ENCODE measurements around the gene HIP1.

The HIP1 gene

GRCh38 chr7:75699993-75700392 lies 38.7 kb downstream of the HIP1 start:
- Histone ChIP-seq H3K9me3 (ENCODE audit: insufficient read depth, low read length) (no peaks in the 10 kb centered on the region), H3K4me3 (ENCODE audit: insufficient read depth, low read length, poor library complexity, severe bottlenecking) (no peak overlapping the region), H2AFZ (ENCODE audit: low read depth, low read length, severe bottlenecking) (no peak overlapping the region), H3K36me3 (ENCODE audit: low read length) (no peaks in the 10 kb centered on the region), H4K20me1 (ENCODE audit: low read depth, low read length) (no peaks in the 10 kb centered on the region), H3K9me2 (replicated peaks; ENCODE audit: insufficient read depth, low read length) (no peaks in the 10 kb centered on the region), H3K4me2 (ENCODE audit: low read depth, low read length, poor library complexity, severe bottlenecking) (no peak overlapping the region), H3F3A (ENCODE audit: insufficient read depth) (no peaks in the 10 kb centered on the region; the same call in 1 of the 2 replicates), H3K27me3 (ENCODE audit: low read length) (no peaks in the 10 kb centered on the region), H3K79me2 (ENCODE audit: insufficient read depth, low read length) (no peaks in the 10 kb centered on the region), H3K9ac (ENCODE audit: low read length) (no peak overlapping the region), H3K27ac (ENCODE audit: low read depth, low read length) (no peak overlapping the region)
- TF ChIP-seq CTCF (IDR thresholded peaks at IDR 0.05; ENCODE audit: insufficient read depth, low read length, poor library complexity, severe bottlenecking) (no peak), EZH2phosphoT487 (conservative IDR thresholded peaks at IDR 0.05; ENCODE audit: low read length) (no peak)

- Histone ChIP-seq H3K27ac (ENCODE audit: low read depth, low read length) (no peak overlapping the region), H4K20me1 (ENCODE audit: low read depth, low read length) (no peaks in the 10 kb centered on the region), H2AFZ (ENCODE audit: low read depth, low read length, severe bottlenecking) (no peak overlapping the region), H3K9ac (ENCODE audit: low read length) (no peak overlapping the region), H3K4me3 (ENCODE audit: insufficient read depth, low read length, poor library complexity, severe bottlenecking) (no peak overlapping the region), H3K36me3 (ENCODE audit: low read length) (no peaks in the 10 kb centered on the region), H3K79me2 (ENCODE audit: insufficient read depth, low read length) (no peaks in the 10 kb centered on the region), H3K9me2 (replicated peaks; ENCODE audit: insufficient read depth, low read length) (no peaks in the 10 kb centered on the region), H3K4me2 (ENCODE audit: low read depth, low read length, poor library complexity, severe bottlenecking) (no peak overlapping the region), H3K9me3 (ENCODE audit: insufficient read depth, low read length) (no peaks in the 10 kb centered on the region), H3K27me3 (ENCODE audit: low read length) (no peaks in the 10 kb centered on the region), H3F3A (ENCODE audit: insufficient read depth) (no peaks in the 10 kb centered on the region; the same call in 1 of the 2 replicates)
- TF ChIP-seq CTCF (IDR thresholded peaks at IDR 0.05; ENCODE audit: insufficient read depth, low read length, poor library complexity, severe bottlenecking) (no peak), EZH2phosphoT487 (conservative IDR thresholded peaks at IDR 0.05; ENCODE audit: low read length) (no peak)
These were observed 40.4 kb downstream of the HIP1 start for GRCh38 chr7:75698358-75698757.

- no peak overlapping the region for H3K9ac ChIP-seq (ENCODE audit: low read length)
- H3K36me3 ChIP-seq (ENCODE audit: low read length), result no peaks in the 10 kb centered on the region
- TF ChIP-seq CTCF (IDR thresholded peaks at IDR 0.05; ENCODE audit: insufficient read depth, low read length, poor library complexity, severe bottlenecking), result no peak
- no peak for TF ChIP-seq EZH2phosphoT487 (conservative IDR thresholded peaks at IDR 0.05; ENCODE audit: low read length)
These were observed 42.3 kb downstream of the HIP1 start for GRCh38 chr7:75696263-75697037.

More at GRCh38 chr7:75696263-75697037, 42.3 kb downstream of the HIP1 start:
- no peaks in the 10 kb centered on the region for H3K9me3 ChIP-seq (ENCODE audit: insufficient read depth, low read length)
- H3K79me2 ChIP-seq (ENCODE audit: insufficient read depth, low read length), result no peaks in the 10 kb centered on the region
- H3K4me2 ChIP-seq (ENCODE audit: low read depth, low read length, poor library complexity, severe bottlenecking), result no peak overlapping the region
- H3K27ac ChIP-seq (ENCODE audit: low read depth, low read length), result no peak overlapping the region
- no peak overlapping the region for H2AFZ ChIP-seq (ENCODE audit: low read depth, low read length, severe bottlenecking)
- no peaks in the 10 kb centered on the region for H3K9me2 ChIP-seq (replicated peaks; ENCODE audit: insufficient read depth, low read length)
- H3K4me3 ChIP-seq (ENCODE audit: insufficient read depth, low read length, poor library complexity, severe bottlenecking), result no peak overlapping the region
- no peaks in the 10 kb centered on the region for H4K20me1 ChIP-seq (ENCODE audit: low read depth, low read length)
- no peaks in the 10 kb centered on the region; the same call in 1 of the 2 replicates for H3F3A ChIP-seq (ENCODE audit: insufficient read depth)
- no peaks in the 10 kb centered on the region for H3K27me3 ChIP-seq (ENCODE audit: low read length)

Data from SU-DHL-6 (cell line).